Left ventricle myocardium superior (tissue), 1 donor: ENCODE results near the gene RFX2. TPM values are rescaled to one million over a fixed set of nuclear protein-coding genes. Genes with fewer than 3 reads are reported as not detected.
"Not testable (repeated sequence)": the region's sequence is repeated elsewhere in the genome, so short reads cannot be mapped to it uniquely, and the experiment has no call there.

Experiments
- ATAC-seq: fragments of 200-7000 bp; cut with Tn5 transposase; one replicate; pipeline ENCODE4 v1.9.1; 2020; ENCODE audit warnings: mild to moderate bottlenecking, moderate library complexity
- DNase-seq: peaks from one replicate; pipeline ENCODE4 v3.0.0-alpha.2; 2020
- intact Hi-C: fragments of 100-400 bp; cut with micrococcal nuclease; formaldehyde crosslinking; loops from one replicate; pipeline ENCODE4 v1.11.0; 2022
- total RNA-seq: library from RNA; stranded (reverse); fragmentation: NEBNext Ultra II Directional; extraction: Animal tissue kit (Norgen Biotek cat#: 25700); gene quantifications from one replicate; pipeline ENCODE4 v1.2.1, GENCODE V29; 2021
- donor health status: DM: no; HTN: yes; CAD: no; lungs with severe emphysema.

RFX2 gene
- total RNA-seq, 1 donor from 2014 or later = 4.8 TPM

DNA sequence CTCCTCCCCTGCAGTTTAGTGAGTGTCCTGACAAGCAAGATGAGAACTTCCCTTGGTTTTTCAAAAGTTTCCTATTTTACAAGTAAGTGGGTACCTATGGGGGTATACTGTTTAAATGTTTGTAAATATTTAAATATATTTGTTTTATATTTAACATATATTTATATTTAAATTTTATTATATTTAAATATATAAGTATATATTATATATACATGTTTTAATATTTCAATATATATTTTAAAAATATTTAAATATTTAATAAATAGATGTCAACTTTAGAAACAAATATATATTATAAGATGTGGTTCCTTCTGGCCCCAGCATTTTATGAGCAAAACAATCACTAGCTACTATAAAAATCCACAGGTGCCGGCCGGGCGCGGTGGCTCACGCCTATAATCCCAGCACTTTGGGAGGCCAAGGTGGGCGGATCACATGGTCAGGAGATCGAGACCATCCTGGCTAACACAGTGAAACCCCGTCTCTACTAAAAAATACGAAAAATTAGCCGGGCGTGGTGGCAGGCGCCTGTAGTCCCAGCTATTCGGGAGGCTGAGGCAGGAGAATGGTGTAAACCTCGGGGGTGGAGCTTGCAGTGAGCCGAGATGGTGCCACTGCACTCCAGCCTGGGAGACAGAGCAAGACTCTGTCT is 3.5 kb downstream of the RFX2 start:
- intact Hi-C loops, DNase-seq, ATAC-seq: not testable (repeated sequence)

- ATAC-seq = no peak
- intact Hi-C loops = no loop called here
- DNase-seq = no peak
Measured at GRCh38 chr19:6105444-6105843, 4.9 kb downstream of the RFX2 start.

GRCh38 chr19:6103894-6104293 is 6.4 kb downstream of the RFX2 start:
- no peak for DNase-seq
- intact Hi-C loops = no loop called here
- ATAC-seq = no peak

GRCh38 chr19:6103217-6103644 is 7.1 kb downstream of the RFX2 start:
- intact Hi-C loops = no loop called here
- ATAC-seq (peak; percentile 86), DNase-seq (peak; percentile 79)

DNA sequence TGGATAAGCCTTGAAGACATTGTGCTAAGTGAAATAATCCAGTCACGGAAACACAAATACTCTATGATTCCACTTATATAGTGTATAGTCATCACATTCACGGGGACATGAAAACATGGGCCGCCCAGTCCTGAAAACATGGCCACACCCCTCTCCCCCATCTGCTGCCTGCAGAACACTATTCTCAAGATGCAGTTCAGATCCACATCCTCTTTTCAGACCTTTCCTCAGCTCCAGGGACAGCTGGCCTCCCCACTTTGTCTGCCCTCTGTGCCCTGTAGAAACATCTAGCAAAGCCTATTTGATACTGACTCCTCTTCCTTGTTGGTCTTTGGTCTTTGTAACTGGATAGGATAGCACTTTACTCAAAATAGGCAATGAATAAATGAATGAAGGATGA is 8.3 kb downstream of the RFX2 start:
- ATAC-seq = no peak
- intact Hi-C loops = no loop called here

DNA sequence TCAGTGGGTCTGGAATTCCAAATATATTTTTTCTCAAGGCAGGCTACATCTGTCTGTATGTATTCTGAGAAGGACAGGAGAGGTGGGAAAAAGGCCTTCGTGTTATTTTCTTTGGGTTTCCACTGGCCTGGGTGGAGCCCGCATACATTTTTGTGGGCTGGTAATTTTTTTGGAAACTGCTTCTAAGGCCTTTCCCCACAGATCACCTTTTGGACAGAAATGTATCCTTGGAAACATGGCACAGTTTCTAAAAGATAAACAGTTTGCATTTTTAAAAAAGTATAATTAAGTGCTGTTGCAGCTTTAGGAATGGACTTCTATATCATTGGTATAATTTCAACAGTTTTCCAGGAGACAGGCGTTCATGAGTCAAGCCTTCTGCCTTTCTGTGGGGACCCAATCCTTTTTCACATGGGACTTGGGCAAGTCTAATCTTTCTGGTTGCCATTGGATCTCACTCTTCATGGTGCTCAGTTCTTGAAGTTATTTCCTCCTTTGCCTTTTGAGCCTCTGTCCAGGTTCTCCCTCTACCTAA is 8.9 kb downstream of the RFX2 start:
- no peak for DNase-seq
- intact Hi-C loops = no loop called here
- no peak for ATAC-seq

More for the DNA sequence above, 8.3 kb downstream of the RFX2 start:
- DNase-seq = no peak

GRCh38 chr19:6100284-6100915 is 9.9 kb downstream of the RFX2 start:
- intact Hi-C loops = no loop called here
- no peak for ATAC-seq
- peak; percentile 46 for DNase-seq

DNA sequence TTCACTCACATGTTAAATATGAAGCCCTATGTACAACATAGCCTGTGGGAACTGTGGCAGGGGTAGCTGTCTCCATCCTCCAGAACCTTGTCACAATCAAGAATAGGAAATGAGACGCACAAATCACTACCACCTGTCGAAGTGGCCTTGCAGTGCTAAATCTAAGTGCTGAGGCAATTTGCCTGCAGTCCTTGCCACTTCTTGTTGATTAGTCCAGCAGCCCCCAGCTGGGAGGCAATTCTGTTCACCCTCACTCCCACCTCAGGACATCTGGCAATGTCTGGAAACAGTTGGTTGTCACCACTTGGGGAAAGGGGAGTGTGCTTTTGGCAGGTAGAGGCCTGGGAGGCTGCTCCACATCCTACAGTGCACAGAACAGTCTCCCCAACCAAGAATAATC is 10.7 kb downstream of the RFX2 start:
- intact Hi-C loops = no loop called here
- DNase-seq (no peak), ATAC-seq (peak; percentile 33)

DNA sequence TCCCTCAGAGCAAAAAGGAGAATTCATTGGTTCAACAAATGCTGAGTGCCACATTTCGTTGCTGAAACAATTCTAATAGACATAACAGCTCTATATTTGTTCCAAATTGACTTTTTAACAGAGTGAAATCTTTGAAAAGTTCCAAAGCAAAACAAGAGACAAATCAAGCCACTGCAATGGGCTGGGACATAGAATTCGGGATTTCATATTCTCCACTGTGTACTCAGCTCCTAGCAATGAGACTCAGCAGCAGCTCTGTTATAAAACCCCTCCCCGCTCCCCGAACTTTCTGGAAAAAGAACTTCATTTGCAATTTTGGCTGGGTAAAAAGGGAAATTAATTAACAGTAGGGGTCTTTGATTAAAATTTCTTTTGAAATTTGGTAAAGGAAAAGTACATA is 11.3 kb downstream of the RFX2 start:
- DNase-seq = no peak
- ATAC-seq = no peak
- intact Hi-C loops = no loop called here

DNA sequence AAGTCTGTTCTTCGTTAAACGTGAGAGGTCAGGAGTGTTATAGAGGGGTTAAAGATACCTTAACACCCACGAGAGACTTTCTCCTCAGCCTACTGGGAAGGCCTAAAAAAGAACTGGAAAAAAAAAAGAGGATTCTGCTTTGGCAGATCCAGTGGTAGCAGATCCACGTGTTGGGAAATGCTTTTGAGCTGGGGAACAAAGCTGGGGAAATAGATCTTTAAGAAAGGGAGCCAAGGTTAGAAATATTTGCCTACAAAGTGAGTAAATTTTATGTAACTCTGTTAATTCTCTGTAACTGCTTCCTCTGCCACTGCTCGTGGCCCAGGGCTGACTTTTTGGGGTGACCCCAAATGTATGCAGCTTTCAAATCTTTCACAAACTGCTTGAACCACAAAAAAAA is 11.7 kb downstream of the RFX2 start:
- intact Hi-C loops = no loop called here
- ATAC-seq = no peak
- DNase-seq = no peak

DNA sequence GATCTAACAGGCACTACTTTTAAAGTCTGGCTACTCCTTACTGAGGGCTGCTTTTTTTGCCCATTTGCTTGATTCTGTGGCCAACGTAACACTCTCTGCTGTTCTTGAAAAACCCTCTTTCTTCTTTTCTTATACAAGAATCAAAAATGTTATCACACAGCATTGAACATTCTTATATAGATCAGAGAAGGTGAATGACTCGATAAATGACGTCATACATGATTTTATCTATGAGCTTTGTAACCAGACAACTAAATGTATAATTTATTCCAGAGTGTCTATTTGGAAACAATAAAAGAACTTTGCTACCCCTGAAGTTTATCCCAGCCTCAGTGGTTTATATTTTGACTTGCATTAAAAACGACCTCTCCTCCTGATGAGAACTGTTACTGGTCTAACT is 12.4 kb downstream of the RFX2 start:
- DNase-seq = no peak
- ATAC-seq = no peak
- intact Hi-C loops = no loop called here

GRCh38 chr19:6095760-6096159 is 14.5 kb downstream of the RFX2 start:
- intact Hi-C loops = no loop called here
- ATAC-seq = no peak
- peak; percentile 47 for DNase-seq

DNA sequence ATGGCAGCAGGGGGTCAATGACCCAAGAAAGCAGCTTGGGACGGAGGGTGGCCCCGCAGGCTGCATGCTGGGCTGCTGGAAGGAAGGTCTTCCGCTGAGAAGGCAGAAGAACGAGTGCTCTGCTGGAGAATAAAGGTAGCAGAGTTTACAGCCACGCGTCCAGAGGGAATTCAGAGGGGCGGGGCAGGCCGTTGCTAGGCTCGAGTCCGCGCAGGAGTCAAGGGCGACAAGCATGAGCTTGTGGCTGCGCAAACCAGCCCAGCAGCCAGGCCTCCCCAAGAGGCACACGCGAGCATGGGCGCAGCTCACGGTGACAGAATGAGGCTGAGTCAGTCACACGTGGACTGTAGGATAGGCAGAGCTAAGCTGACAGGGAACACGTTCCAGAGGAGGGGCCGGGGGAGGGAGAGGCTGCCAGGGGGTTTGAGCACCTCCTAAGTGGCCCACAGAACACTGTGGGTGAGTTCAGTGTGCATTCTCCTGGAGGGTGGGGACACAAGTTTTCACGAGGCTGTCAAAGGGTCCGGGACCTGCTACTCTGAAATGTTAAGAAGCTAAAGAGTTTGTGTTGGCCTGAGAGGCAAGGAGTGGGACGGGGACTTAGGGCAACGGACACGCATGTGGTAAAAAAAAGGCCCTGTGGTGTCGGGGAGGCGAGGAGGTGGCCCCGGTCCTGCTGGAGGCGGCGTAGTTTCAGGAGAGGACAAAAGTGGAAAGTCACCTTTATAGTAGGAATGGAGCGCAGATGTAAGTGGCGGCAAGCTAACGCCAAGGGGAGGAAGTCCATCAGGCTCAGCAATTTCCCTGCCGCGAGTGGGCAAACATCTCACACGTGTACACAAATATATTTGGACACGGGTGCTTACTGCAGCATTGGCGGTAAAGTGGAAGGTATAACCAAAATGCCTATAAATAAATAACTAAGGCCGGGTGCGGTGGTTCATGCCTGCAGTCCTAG is 17.7 kb downstream of the RFX2 start:
- peak; percentile 87 for DNase-seq

DNA sequence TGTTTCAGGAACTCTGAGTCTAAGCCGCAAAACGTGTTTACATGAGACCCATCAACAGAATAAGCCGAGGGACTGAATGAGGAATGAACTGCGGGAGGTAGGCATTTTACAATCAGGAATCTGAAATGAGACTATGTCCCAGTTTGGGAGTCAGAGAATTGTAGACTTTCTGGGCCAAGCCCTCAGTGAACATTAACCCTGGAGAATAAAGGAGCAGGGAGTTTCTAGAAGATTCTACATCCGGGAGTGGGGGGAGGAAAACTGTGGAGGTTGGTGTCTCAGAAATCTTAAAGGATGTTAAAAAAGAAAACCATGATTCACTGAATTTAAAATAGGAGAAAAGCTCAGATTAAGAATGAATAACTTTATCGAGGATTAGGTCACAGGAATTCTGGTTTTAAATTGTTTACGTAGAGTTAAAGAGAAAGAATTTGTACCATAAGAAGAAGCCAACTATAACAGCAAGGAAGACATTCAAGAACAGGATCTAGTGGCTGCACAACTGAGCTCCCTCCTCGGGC is 18.5 kb downstream of the RFX2 start:
- ATAC-seq = no peak
- intact Hi-C loops = no loop called here

More for the DNA sequence above, 17.7 kb downstream of the RFX2 start:
- ATAC-seq = peak; percentile 92
- intact Hi-C loops = no loop called here

DNA sequence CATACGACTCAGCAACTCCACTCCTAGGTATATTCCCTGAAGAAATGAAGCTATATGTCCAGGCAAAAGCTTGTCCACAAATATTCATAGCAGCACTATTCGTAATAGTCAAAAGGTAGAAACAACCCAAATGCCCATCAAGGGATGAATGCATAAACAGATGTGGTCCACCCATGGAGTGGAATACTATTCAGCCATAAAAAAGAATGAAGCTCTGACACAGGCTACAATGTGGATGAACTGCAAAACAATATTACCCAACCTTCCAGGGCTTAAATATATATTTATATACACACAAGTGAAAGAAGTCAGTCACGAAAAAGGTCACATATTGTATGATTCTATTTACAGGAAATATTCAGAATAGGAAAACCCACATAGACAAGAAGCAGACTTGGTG is 19.7 kb downstream of the RFX2 start:
- intact Hi-C loops = no loop called here
- no peak for DNase-seq
- ATAC-seq = no peak

More for the DNA sequence above, 18.5 kb downstream of the RFX2 start:
- DNase-seq = no peak

DNA sequence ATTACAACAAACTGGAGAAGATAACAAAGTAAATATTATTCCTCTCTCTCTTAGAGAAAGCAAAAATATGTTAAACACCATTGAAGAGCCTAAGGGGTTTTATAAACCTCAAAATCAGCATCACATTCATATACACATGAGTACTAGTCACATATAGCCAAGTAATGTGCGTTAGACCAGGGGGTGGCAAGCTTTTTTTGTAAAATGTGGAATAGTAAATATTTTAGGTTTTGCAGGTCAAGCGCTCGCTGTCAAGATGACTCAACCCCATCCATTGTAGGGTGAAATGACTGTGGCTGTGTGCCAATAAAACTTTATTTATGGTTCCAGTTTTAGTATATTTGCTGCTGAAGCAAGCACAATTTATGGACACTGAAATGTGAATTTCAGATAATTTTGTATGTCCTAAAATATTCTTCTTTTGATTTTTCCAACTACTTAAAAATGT is 21.7 kb downstream of the RFX2 start:
- ATAC-seq = no peak
- intact Hi-C loops = no loop called here
- no peak for DNase-seq

DNA sequence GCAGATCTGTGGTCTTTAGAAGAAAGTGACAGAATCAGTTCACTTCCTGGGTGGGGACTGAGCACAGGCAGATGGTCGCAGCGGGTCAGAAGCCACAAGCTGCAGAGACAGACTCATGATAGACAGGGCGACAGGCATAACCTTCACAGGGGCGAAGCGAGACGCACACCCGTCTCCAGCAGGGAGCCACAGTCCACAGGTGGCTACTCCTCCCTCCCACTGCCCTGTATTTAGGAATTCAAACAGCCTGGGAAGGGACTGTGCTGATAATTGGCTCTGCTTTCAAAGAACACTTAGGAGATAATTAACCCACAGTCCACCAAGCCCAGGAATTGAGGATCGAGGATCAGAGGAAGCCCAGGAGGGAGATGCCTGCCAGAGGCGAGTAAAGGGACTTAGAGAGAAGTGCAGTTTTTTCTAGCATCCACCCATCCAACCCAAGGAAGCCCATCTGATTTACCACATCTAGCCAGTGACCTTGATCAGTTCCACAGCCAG is 23.2 kb downstream of the RFX2 start:
- peak; percentile 29 for ATAC-seq
- intact Hi-C loops = no loop called here
- DNase-seq = no peak

DNA sequence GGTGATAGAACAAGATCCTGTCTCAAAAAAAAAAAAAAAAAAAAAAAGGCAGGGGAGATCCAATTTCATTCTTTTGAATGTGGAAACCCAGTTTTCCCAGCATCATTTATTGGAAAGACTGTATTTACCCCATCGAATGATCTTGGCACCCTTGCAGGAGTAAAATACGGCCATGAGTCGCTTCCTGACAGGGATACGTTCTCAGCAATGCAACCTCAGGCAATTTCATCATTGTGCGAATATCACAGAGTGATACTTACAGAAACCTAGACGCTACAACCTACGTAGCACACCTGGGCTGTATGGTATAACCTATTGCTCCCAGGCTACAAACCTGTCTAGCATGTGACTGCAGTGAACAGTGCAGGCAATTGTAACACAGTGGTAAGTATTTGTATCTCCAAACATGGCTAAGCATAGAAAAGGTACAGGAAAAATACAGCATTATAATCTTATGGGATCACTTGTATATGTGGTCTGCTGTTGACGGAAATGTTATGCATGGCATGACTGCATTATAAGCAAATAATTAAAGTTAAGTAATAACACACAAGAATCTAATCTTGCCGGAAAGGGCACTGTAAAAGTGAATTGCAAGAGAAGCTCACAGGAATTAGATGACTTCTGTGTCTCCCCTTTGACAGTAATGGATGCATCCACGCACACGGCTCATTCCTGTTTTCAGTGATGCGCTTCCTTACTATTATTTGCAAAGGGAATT is 24.1 kb downstream of the RFX2 start:
- no peak for DNase-seq
- no peak for ATAC-seq
- intact Hi-C loops = no loop called here

DNA sequence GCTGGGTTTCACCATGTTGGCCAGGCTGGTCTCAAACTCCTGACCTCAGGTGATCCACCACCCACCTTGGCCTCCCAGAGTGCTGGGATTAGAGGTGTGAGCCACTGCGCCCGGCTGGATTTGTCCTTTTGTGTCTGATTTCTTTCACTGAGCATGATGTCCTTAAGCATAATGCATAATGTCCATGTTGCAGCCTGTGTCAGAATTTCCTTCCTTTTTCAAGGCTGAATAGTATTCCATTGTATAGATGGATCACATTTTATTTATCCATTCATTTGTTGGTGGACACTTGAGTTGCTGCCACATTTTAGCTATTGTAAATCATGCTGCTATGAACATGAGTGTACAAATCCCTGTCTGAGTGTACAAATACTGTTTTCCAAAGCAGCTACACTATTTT is 25.5 kb downstream of the RFX2 start:
- no peak for DNase-seq
- no peak for ATAC-seq
- intact Hi-C loops = no loop called here
